Measurements from ENCODE around the gene SEPHS2. TPM values are rescaled to one million over a fixed set of nuclear protein-coding genes. Genes with fewer than 3 reads are reported as not detected.

Gene SEPHS2
- total and polyA plus RNA-seq, 2 experiments from 2014 or later: 29.7 to 43.0 TPM

DNA sequence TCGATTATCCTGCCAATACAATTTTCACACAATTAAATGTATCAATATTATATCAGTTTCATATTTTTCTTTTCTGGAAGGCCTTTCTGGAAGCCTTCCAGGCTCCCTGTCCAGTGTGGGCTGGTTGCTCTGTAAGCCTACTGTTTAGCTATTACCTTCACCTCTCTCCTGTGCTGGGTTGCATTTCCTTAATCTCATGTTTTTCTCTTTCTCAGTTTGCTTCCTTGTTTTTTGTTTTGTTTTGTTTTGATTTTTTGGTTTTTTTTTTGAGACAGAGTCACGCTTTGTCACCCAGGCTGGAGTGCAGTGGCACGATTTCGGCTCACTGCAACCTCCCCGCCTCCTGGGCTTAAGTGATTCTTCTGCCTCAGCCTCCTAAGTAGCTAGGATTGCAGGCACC is 6.8 kb downstream of the SEPHS2 start:
- peaks cover under 1% of the 10 kb centered on the region; the same call in 2 of the 3 replicates for H3K9me3 Mint-ChIP-seq
- no peak for DNase-seq (ENCODE audit: low spot score)
- no peak overlapping the region for H3K27ac Mint-ChIP-seq
- Histone ChIP-seq H2AFZ (no peak overlapping the region), H3K4me2 (no peak overlapping the region), H3K27ac (ENCODE audit: low read depth) (no peak overlapping the region), H3K9me2 (ENCODE audit: insufficient read depth) (no peaks in the 10 kb centered on the region), H3F3A (replicated peaks; ENCODE audit: low read depth) (peaks cover under 1% of the 10 kb centered on the region; the same call in 1 of the 2 replicates), H3K36me3 (ENCODE audit: insufficient read depth) (no peaks in the 10 kb centered on the region), H3K27me3 (ENCODE audit: insufficient read depth) (0 out of 2 replicates have a peak, but pooled peaks cover 3% of the 10 kb centered on the region), H3K4me3 (no peak overlapping the region), H3K79me2 (replicated peaks; ENCODE audit: insufficient read depth) (peaks cover under 1% of the 10 kb centered on the region), H3K4me1 (ENCODE audit: insufficient read depth) (0 out of 2 replicates have a peak, but pooled peaks cover 6% of the 10 kb centered on the region), H4K20me1 (replicated peaks; ENCODE audit: insufficient read depth) (no peaks in the 10 kb centered on the region; the same call in 1 of the 2 replicates)
- H3K36me3 Mint-ChIP-seq (ENCODE audit: low read depth): peaks cover 10% of the 10 kb centered on the region
- TF ChIP-seq EZH2phosphoT487 (IDR thresholded peaks at IDR 0.05; ENCODE audit: unreplicated experiment): no peak
- no peak for TF ChIP-seq CREB1 (CRISPR knock-in tag; IDR thresholded peaks at IDR 0.05; ENCODE audit: low read depth)
- TF ChIP-seq ZNF114 (CRISPR knock-in tag; IDR thresholded peaks at IDR 0.05): no peak
- TF ChIP-seq STAT1 (IDR thresholded peaks at IDR 0.05; ENCODE audit: unreplicated experiment): no peak
- no peak for TF ChIP-seq EZH2 (IDR thresholded peaks at IDR 0.05; ENCODE audit: low read depth, unreplicated experiment)
- no peak for TF ChIP-seq NANOG (IDR thresholded peaks at IDR 0.05; ENCODE audit: borderline replicate concordance)
- no peak for TF ChIP-seq JUNB (IDR thresholded peaks at IDR 0.05; ENCODE audit: unreplicated experiment)
- TF ChIP-seq ZNF331 (CRISPR knock-in tag; IDR thresholded peaks at IDR 0.05; ENCODE audit: low read depth): no peak
- no peak for TF ChIP-seq ETS1 (IDR thresholded peaks at IDR 0.05)
- TF ChIP-seq, protein P1, sequence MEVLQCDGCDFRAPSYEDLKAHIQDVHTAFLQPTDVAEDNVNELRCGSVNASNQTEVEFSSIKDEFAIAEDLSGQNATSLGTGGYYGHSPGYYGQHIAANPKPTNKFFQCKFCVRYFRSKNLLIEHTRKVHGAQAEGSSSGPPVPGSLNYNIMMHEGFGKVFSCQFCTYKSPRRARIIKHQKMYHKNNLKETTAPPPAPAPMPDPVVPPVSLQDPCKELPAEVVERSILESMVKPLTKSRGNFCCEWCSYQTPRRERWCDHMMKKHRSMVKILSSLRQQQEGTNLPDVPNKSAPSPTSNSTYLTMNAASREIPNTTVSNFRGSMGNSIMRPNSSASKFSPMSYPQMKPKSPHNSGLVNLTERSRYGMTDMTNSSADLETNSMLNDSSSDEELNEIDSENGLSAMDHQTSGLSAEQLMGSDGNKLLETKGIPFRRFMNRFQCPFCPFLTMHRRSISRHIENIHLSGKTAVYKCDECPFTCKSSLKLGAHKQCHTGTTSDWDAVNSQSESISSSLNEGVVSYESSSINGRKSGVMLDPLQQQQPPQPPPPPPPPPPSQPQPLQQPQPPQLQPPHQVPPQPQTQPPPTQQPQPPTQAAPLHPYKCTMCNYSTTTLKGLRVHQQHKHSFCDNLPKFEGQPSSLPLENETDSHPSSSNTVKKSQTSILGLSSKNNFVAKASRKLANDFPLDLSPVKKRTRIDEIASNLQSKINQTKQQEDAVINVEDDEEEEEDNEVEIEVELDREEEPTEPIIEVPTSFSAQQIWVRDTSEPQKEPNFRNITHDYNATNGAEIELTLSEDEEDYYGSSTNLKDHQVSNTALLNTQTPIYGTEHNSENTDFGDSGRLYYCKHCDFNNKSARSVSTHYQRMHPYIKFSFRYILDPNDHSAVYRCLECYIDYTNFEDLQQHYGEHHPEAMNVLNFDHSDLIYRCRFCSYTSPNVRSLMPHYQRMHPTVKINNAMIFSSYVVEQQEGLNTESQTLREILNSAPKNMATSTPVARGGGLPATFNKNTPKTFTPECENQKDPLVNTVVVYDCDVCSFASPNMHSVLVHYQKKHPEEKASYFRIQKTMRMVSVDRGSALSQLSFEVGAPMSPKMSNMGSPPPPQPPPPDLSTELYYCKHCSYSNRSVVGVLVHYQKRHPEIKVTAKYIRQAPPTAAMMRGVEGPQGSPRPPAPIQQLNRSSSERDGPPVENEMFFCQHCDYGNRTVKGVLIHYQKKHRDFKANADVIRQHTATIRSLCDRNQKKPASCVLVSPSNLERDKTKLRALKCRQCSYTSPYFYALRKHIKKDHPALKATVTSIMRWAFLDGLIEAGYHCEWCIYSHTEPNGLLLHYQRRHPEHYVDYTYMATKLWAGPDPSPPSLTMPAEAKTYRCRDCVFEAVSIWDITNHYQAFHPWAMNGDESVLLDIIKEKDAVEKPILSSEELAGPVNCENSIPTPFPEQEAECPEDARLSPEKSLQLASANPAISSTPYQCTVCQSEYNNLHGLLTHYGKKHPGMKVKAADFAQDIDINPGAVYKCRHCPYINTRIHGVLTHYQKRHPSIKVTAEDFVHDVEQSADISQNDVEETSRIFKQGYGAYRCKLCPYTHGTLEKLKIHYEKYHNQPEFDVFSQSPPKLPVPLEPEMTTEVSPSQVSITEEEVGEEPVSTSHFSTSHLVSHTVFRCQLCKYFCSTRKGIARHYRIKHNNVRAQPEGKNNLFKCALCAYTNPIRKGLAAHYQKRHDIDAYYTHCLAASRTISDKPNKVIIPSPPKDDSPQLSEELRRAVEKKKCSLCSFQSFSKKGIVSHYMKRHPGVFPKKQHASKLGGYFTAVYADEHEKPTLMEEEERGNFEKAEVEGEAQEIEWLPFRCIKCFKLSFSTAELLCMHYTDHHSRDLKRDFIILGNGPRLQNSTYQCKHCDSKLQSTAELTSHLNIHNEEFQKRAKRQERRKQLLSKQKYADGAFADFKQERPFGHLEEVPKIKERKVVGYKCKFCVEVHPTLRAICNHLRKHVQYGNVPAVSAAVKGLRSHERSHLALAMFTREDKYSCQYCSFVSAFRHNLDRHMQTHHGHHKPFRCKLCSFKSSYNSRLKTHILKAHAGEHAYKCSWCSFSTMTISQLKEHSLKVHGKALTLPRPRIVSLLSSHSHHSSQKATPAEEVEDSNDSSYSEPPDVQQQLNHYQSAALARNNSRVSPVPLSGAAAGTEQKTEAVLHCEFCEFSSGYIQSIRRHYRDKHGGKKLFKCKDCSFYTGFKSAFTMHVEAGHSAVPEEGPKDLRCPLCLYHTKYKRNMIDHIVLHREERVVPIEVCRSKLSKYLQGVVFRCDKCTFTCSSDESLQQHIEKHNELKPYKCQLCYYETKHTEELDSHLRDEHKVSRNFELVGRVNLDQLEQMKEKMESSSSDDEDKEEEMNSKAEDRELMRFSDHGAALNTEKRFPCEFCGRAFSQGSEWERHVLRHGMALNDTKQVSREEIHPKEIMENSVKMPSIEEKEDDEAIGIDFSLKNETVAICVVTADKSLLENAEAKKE (CRISPR knock-in tag; IDR thresholded peaks at IDR 0.05): no peak
- TF ChIP-seq REST (IDR thresholded peaks at IDR 0.05; ENCODE audit: unreplicated experiment): no peak
- TF ChIP-seq, protein P2, sequence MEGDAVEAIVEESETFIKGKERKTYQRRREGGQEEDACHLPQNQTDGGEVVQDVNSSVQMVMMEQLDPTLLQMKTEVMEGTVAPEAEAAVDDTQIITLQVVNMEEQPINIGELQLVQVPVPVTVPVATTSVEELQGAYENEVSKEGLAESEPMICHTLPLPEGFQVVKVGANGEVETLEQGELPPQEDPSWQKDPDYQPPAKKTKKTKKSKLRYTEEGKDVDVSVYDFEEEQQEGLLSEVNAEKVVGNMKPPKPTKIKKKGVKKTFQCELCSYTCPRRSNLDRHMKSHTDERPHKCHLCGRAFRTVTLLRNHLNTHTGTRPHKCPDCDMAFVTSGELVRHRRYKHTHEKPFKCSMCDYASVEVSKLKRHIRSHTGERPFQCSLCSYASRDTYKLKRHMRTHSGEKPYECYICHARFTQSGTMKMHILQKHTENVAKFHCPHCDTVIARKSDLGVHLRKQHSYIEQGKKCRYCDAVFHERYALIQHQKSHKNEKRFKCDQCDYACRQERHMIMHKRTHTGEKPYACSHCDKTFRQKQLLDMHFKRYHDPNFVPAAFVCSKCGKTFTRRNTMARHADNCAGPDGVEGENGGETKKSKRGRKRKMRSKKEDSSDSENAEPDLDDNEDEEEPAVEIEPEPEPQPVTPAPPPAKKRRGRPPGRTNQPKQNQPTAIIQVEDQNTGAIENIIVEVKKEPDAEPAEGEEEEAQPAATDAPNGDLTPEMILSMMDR (conservative IDR thresholded peaks at IDR 0.05; ENCODE audit: low read depth in 2 of 2): no peak
- no peak for TF ChIP-seq POLR2AphosphoS5 (IDR thresholded peaks at IDR 0.05; ENCODE audit: low read depth)
- H3K4me1 Mint-ChIP-seq: peaks cover 12% of the 10 kb centered on the region
- H3K4me3 Mint-ChIP-seq: no peak overlapping the region
- no peak for ATAC-seq
- H3K27me3 Mint-ChIP-seq (ENCODE audit: insufficient read depth, low read depth, poor library complexity): peaks cover 7% of the 10 kb centered on the region
